Suppressor macrophage (primary cell): ENCODE data around the gene RBMY1A1.
"Not testable (repeated sequence)": the region's sequence is repeated elsewhere in the genome, so short reads cannot be mapped to it uniquely, and the experiment has no call there.

Experiments used
- DNase-seq, 4 experiments: peaks; one replicate each; pipeline ENCODE4 v3.0.0-alpha.2; 2020 to 2022
- total RNA-seq, 17 experiments: gene quantifications; one replicate each; lab custom pipeline; 2026; ENCODE audit warnings: mixed read lengths in 6 of 17, inconsistent platforms in 3 of 17; lab: John Stamatoyannopoulos, UW

RBMY1A1 gene
- total RNA-seq, result 0 to 0.11 (median 0) reads per million in 17 experiments

DNA sequence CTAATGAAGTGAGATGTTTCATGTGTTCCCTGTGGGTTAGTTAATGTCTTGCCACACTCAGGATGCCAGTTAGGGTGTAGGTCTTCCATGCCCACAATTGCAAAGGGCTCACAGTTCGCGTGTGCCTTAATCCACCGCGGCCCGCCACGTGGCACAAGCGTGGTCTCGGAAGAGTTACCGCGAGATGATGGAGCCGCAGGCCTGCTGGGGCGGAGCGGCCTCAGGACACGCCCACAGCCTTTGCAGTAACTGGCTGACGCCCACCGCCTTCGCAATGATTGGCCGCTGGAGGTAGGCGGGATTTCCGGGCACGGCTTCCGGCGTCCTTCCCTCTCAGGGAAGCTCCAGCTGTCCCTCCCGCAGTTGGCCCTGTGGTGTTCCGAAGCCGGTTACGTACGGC is at the start of gene RBMY1A1:
TSS of gene RBMY1A1 (plus strand) at position 301 of the 400 bp plus-strand sequence. CDS start 2,013 bp downstream, outside the sequence.
- DNase-seq, result not testable (repeated sequence)

DNA sequence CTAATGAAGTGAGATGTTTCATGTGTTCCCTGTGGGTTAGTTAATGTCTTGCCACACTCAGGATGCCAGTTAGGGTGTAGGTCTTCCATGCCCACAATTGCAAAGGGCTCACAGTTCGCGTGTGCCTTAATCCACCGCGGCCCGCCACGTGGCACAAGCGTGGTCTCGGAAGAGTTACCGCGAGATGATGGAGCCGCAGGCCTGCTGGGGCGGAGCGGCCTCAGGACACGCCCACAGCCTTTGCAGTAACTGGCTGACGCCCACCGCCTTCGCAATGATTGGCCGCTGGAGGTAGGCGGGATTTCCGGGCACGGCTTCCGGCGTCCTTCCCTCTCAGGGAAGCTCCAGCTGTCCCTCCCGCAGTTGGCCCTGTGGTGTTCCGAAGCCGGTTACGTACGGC is 23.6 kb upstream of the RBMY1A1 start, which contains the start of gene RBMY1B:
TSS of gene RBMY1B (plus strand) at position 301 of the 400 bp plus-strand sequence. CDS start 2,013 bp downstream, outside the sequence.
- DNase-seq, result not testable (repeated sequence)

DNA sequence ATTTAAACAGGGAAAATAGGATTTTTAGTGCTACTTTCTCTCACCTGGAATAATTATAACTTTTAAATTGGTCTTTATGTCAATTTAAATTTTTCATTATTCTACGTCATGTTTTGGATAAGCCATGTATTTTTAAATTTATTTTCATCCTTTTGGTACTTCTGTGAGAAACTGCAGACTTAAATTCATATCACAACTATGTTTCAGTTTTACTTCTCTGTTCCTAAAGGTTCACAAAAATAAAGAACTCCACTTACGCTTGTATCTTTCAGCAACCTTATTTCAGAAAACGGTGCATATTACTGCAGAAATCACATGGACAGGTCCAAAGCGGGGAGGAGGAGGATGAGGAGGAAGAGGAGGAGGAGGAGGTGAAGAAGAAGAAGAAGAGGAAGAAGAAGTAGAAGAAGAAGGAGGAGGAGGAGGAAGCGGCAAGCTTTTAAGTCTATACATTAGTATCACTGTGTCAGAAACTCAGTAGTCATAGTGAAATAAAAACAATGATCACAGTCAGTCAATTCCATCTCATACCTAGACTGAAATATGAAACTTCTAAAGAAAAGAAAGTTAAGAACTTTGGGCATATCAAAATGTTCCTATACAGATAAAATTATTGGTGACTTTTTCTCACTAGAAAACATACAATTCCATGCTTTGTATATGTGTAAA is 24.8 kb downstream of the RBMY1A1 start:
- not testable (repeated sequence) for DNase-seq

DNA sequence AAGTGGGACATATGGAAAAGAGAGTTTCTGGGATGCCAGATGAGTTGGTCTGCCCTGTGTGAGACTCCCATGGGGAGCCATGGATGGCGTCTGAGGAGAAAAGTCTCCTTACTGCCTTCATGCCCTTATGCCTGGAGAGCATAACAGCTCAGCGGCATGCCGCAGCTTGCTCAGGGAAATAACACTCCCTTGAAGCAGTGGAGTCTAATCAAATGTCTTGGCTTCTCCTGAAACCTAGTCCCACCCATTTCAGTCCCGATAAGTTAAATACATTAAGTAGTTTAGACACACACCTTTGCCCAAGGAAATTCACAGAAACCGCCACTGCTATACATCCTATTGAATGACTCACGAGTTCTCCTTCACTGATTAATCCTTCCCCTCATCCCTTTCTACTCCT is 50.8 kb downstream of the RBMY1A1 start:
- no peak for DNase-seq

DNA sequence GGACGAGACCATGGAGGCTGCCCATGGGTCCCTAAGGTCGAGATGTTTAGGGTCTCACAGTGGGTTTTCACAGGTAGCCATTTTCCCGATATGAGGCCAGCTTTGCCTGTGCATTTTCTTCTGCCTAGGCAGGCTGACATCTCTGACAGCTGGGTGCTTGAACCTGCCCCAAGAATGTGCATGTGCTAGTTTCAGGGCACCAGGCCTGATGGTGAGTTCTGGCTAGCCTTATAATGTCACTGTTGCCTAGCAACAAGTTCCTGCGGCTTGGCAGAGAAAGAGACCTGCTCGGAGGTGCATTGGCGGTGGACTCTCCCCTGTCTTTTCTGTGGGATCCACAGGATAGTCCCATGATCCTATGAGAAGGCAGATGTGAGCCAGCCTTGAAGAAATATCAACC is 51.8 kb downstream of the RBMY1A1 start:
- not testable (repeated sequence) for DNase-seq

DNA sequence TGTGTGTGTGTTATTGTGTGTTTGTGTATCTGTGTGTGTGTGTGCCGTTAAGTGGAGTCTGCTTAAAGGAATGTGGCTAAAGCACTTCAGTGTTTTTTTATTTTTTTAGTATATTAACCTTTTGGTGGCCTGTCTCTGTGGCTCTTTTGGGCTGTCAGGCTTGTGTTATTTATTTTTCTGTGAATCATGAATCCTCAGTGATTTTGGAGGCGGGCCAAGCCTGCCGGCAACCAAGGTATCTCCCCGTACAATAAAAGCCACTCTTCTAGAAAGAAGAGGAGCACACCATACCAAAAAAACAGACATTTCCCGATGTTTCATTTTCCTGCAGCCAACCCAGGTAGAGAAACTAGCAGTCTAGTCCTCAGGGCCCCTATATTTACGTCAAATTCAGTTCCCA is 57.4 kb downstream of the RBMY1A1 start:
- no peak for DNase-seq

DNA sequence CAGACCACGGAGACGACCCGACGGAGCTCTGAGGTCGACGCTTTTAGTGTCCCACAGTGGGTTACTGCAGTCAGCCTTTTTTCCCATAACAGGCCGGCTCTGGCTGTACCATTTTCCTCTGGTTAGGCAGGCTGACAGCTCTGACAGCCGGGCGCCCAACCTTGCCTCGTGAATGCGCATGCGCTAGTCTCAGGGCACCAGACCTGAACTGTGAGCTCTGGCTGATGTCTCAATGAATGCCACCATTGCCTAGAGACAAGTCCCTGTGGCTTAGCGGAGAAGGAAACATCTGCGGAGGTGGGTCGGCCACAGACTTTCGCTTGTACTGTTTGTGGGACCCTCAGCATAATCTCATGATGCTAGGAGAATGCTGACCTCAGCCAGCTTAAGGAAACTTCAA is 61.6 kb downstream of the RBMY1A1 start:
- DNase-seq, result not testable (repeated sequence)
